ENCODE data around the gene CRYGS.

- TF ChIP-seq CTCF (IDR thresholded peaks at IDR 0.05), result no peak
- TF ChIP-seq POLR2A (IDR thresholded peaks at IDR 0.05), result no peak
These were observed 20.4 kb upstream of the CRYGS start for GRCh38 chr3:186564586-186564985.

Measured in body of pancreas (tissue), 4 donors.